ENCODE data around the gene TRIM63. TPM values are rescaled to one million over a fixed set of nuclear protein-coding genes. Genes with fewer than 3 reads are reported as not detected.
"Not testable (repeated sequence)": the region's sequence is repeated elsewhere in the genome, so short reads cannot be mapped to it uniquely, and the experiment has no call there.

TRIM63 gene
- under 1 TPM; 0.17 to 0.19 TPM for total RNA-seq

- no peak for DNase-seq
- H3K36me3 Mint-ChIP-seq = no peaks in the 10 kb centered on the region
- no peaks in the 10 kb centered on the region for H3K9me3 Mint-ChIP-seq
- intact Hi-C loops (cut with micrococcal nuclease) = no loop called here
- no peak within 1 kb of the TSS for H3K4me3 Mint-ChIP-seq
- CTCF ChIA-PET = no interaction called here
- H3K27me3 Mint-ChIP-seq = no peaks in the 10 kb centered on the region
- POLR2A ChIA-PET = no interaction called here
- H3K4me1 Mint-ChIP-seq (ENCODE audit: low read depth) = no peaks in the 10 kb centered on the region
- H3K27ac Mint-ChIP-seq = no peak within 1 kb of the TSS
Observed at GRCh38 chr1:26067432-26067911, at the start of gene TRIM63. TSS of gene TRIM63 (minus strand) at chr1:26067630. CDS start at chr1:26067494, 136 bp downstream.

GRCh38 chr1:26114165-26114927 is 46.9 kb upstream of the TRIM63 start:
- H3K4me3 Mint-ChIP-seq = no peak overlapping the region
- intact Hi-C loops (cut with micrococcal nuclease) = loop anchor here (5.0 kb wide), 2 partner anchors 163 to 358 kb away; partner anchors contain the start of gene HMGN2
- H3K27me3 Mint-ChIP-seq = no peaks in the 10 kb centered on the region
- POLR2A ChIA-PET = interaction anchor here (0.8 to 3.0 kb wide), 2 partner anchors 9 to 12 kb away, joined by 3 to 24 read pairs; no protein-coding TSS in a partner anchor
- CTCF ChIA-PET = interaction anchor here (1.3 to 3.5 kb wide), 6 partner anchors 9 to 119 kb away, joined by 3 to 28 read pairs (median 8); partner anchors contain the start of gene CEP85
- peaks cover 14% of the 10 kb centered on the region for H3K36me3 Mint-ChIP-seq
- no peak for DNase-seq
- no peak overlapping the region for H3K27ac Mint-ChIP-seq
- peaks cover 30% of the 10 kb centered on the region for H3K4me1 Mint-ChIP-seq (ENCODE audit: low read depth)
- no peaks in the 10 kb centered on the region for H3K9me3 Mint-ChIP-seq

GRCh38 chr1:26112407-26112775 is 45.0 kb upstream of the TRIM63 start:
- intact Hi-C loops (cut with micrococcal nuclease) = loop anchor here (5.0 kb wide), 2 partner anchors 165 to 360 kb away; partner anchors contain the start of gene HMGN2
- Mint-ChIP-seq H3K27me3 (no peaks in the 10 kb centered on the region), H3K27ac (peak overlapping the region; percentile 93), H3K4me1 (ENCODE audit: low read depth) (peaks cover 28% of the 10 kb centered on the region), H3K36me3 (peaks cover 13% of the 10 kb centered on the region), H3K4me3 (peak overlapping the region; percentile 97), H3K9me3 (no peaks in the 10 kb centered on the region)
- ChIA-PET POLR2A (interaction anchor here (1.2 to 3.0 kb wide), 3 partner anchors 11 to 57 kb away, joined by 4 to 24 read pairs (median 17); partner anchors contain the start of gene ZNF593), CTCF (interaction anchor here (0.9 to 3.5 kb wide), 8 partner anchors 8 to 163 kb away, joined by 3 to 28 read pairs (median 6); partner anchors contain the start of genes CEP85 and ZNF593)
- DNase-seq = peak; percentile 41

- CTCF ChIA-PET = interaction anchor here (1.3 to 3.5 kb wide), 6 partner anchors 15 to 122 kb away, joined by 3 to 28 read pairs (median 8); partner anchors contain the start of genes CEP85 and ZNF593
- POLR2A ChIA-PET = interaction anchor here (0.7 to 3.0 kb wide), 6 partner anchors 12 to 195 kb away, joined by 3 to 24 read pairs (median 4); partner anchors contain the start of genes CEP85 and ZNF593
- peak within 1 kb of the TSS; percentile 93 for H3K27ac Mint-ChIP-seq
Observed at GRCh38 chr1:26111530-26112406, 44.3 kb upstream of the TRIM63 start, which contains the start of gene PDIK1L. TSS of gene PDIK1L (plus strand) at chr1:26111824. CDS start at chr1:26114309, 2,485 bp downstream.

GRCh38 chr1:26110731-26111529 is 43.5 kb upstream of the TRIM63 start:
- peak overlapping the region; percentile 85 for H3K4me3 Mint-ChIP-seq
- H3K27me3 Mint-ChIP-seq = no peaks in the 10 kb centered on the region
- intact Hi-C loops (cut with micrococcal nuclease) = loop anchor here (1.0 to 5.0 kb wide), 4 partner anchors 15 to 361 kb away; partner anchors contain the start of genes CEP85 and HMGN2
- peaks cover 28% of the 10 kb centered on the region for H3K4me1 Mint-ChIP-seq (ENCODE audit: low read depth)
- peak overlapping the region; percentile 76 for H3K27ac Mint-ChIP-seq
- ChIA-PET CTCF (interaction anchor here (1.3 to 3.5 kb wide), 6 partner anchors 16 to 76 kb away, joined by 3 to 28 read pairs (median 8); partner anchors contain the start of gene ZNF593), POLR2A (interaction anchor here (0.6 to 3.0 kb wide), 6 partner anchors 12 to 196 kb away, joined by 3 to 24 read pairs (median 3); partner anchors contain the start of gene CEP85)
- no peaks in the 10 kb centered on the region for H3K9me3 Mint-ChIP-seq
- peak; percentile 81 for DNase-seq
- peaks cover 11% of the 10 kb centered on the region for H3K36me3 Mint-ChIP-seq

More at GRCh38 chr1:26111530-26112406, 44.3 kb upstream of the TRIM63 start, which contains the start of gene PDIK1L:
- Mint-ChIP-seq H3K4me3 (peak within 1 kb of the TSS; percentile 97), H3K9me3 (no peaks in the 10 kb centered on the region), H3K4me1 (ENCODE audit: low read depth) (peaks cover 28% of the 10 kb centered on the region), H3K27me3 (no peaks in the 10 kb centered on the region), H3K36me3 (peaks cover 11% of the 10 kb centered on the region)
- intact Hi-C loops (cut with micrococcal nuclease) = loop anchor here (1.0 to 5.0 kb wide), 4 partner anchors 15 to 361 kb away; partner anchors contain the start of genes CEP85 and HMGN2
- peak; percentile 96 for DNase-seq

- DNase-seq = no peak
- no peak overlapping the region for H3K27ac Mint-ChIP-seq
- ChIA-PET CTCF (interaction anchor here (0.7 to 1.9 kb wide), 8 partner anchors 12 to 166 kb away, joined by 3 to 18 read pairs (median 4); partner anchors contain the start of genes CEP85 and ZNF593), POLR2A (interaction anchor here (1.4 kb wide), 1 partner anchor 36 kb away, joined by 3 read pairs; no protein-coding TSS in a partner anchor)
- H3K4me3 Mint-ChIP-seq = peak overlapping the region; percentile 85
- no peaks in the 10 kb centered on the region for H3K9me3 Mint-ChIP-seq
- intact Hi-C loops (cut with micrococcal nuclease) = loop anchor here (2.0 to 10.0 kb wide), 7 partner anchors 53 to 363 kb away; partner anchors contain the start of genes CEP85, HMGN2 and LIN28A
- peaks cover 29% of the 10 kb centered on the region for H3K4me1 Mint-ChIP-seq (ENCODE audit: low read depth)
- peaks cover 11% of the 10 kb centered on the region for H3K36me3 Mint-ChIP-seq
- no peaks in the 10 kb centered on the region for H3K27me3 Mint-ChIP-seq
Observed at GRCh38 chr1:26109229-26110164, 42.1 kb upstream of the TRIM63 start.

GRCh38 chr1:26105226-26105548 is 37.8 kb upstream of the TRIM63 start:
- H3K4me1 Mint-ChIP-seq (ENCODE audit: low read depth); H3K9me3 Mint-ChIP-seq; H3K27ac Mint-ChIP-seq; H3K4me3 Mint-ChIP-seq; DNase-seq; H3K36me3 Mint-ChIP-seq; H3K27me3 Mint-ChIP-seq; POLR2A ChIA-PET: not testable (repeated sequence)
- intact Hi-C loops (cut with micrococcal nuclease) = loop anchor here (1.0 to 10.0 kb wide), 6 partner anchors 40 to 310 kb away; partner anchors contain the start of gene LIN28A
- CTCF ChIA-PET = interaction anchor here (1.0 to 6.3 kb wide), 11 partner anchors 13 to 312 kb away, joined by 3 to 204 read pairs (median 4); partner anchors contain the start of gene CEP85

- POLR2A ChIA-PET = interaction anchor here (0.7 to 2.1 kb wide), 2 partner anchors 43 to 75 kb away, joined by 3 to 7 read pairs; partner anchors contain the start of gene CNKSR1
- CTCF ChIA-PET = interaction anchor here (0.6 to 6.3 kb wide), 9 partner anchors 22 to 369 kb away, joined by 3 to 204 read pairs (median 4); partner anchors contain the start of gene ZNF593
- H3K4me1 Mint-ChIP-seq (ENCODE audit: low read depth) = peaks cover 7% of the 10 kb centered on the region
- H3K4me3 Mint-ChIP-seq = no peak overlapping the region
- no peaks in the 10 kb centered on the region for H3K9me3 Mint-ChIP-seq
- DNase-seq = no peak
- no peak overlapping the region for H3K27ac Mint-ChIP-seq
- intact Hi-C loops (cut with micrococcal nuclease) = loop anchor here (10.0 kb wide), 1 partner anchor 312 kb away; the partner anchor contains the start of gene LIN28A
- no peaks in the 10 kb centered on the region for H3K36me3 Mint-ChIP-seq
- H3K27me3 Mint-ChIP-seq = no peaks in the 10 kb centered on the region
Observed at GRCh38 chr1:26102526-26102925, 35.1 kb upstream of the TRIM63 start.

GRCh38 chr1:26102119-26102518 is 34.7 kb upstream of the TRIM63 start:
- H3K27ac Mint-ChIP-seq = no peak overlapping the region
- peaks cover 7% of the 10 kb centered on the region for H3K4me1 Mint-ChIP-seq (ENCODE audit: low read depth)
- no peak for DNase-seq
- ChIA-PET CTCF (interaction anchor here (1.0 to 6.3 kb wide), 6 partner anchors 22 to 315 kb away, joined by 3 to 204 read pairs (median 8); partner anchors contain the start of gene ZNF593), POLR2A (interaction anchor here (0.5 to 2.1 kb wide), 3 partner anchors 43 to 785 kb away, joined by 3 to 7 read pairs (median 3); partner anchors contain the start of gene CNKSR1)
- no peaks in the 10 kb centered on the region for H3K36me3 Mint-ChIP-seq
- no peaks in the 10 kb centered on the region for H3K9me3 Mint-ChIP-seq
- H3K27me3 Mint-ChIP-seq = no peaks in the 10 kb centered on the region
- intact Hi-C loops (cut with micrococcal nuclease) = loop anchor here (10.0 kb wide), 1 partner anchor 313 kb away; the partner anchor contains the start of gene LIN28A
- H3K4me3 Mint-ChIP-seq = no peak overlapping the region

All from activated CD4-positive, alpha-beta memory T cell treated with anti-CD3 and anti-CD28 coated beads for 36 hours (primary cell).